Stimulated activated CD4-positive, alpha-beta T cell treated with anti-CD3 and anti-CD28 coated beads, Interleukin-1b, Interleukin-23, amount 100 ng/mL, for 24 hours (primary cell): ENCODE data around the gene ALDOC.
A peak's percentile ranks its signal among the peaks of the same experiment; 100 is the strongest.

ENCODE experiments used
- DNase-seq, 4 experiments: peaks; one replicate each; pipeline ENCODE4 v3.0.0-alpha.2; 2020; ENCODE audit warnings: low read depth in 4 of 4, low spot score in 1 of 4

Gene ALDOC

GRCh38 chr17:28553000-28553505 is 23.6 kb downstream of the ALDOC start:
- DNase-seq, result no peak

- peak; percentile 47 to 72 (median 68) for DNase-seq
Observed at GRCh38 chr17:28552176-28552999, 24.3 kb downstream of the ALDOC start, which contains the start of gene UNC119. TSS of gene UNC119 (minus strand) at chr17:28552624. CDS start at chr17:28552557, 67 bp downstream.

GRCh38 chr17:28551421-28552175 is 25.1 kb downstream of the ALDOC start:
- no peak for DNase-seq

GRCh38 chr17:28550858-28551257 is 25.8 kb downstream of the ALDOC start:
- no peak for DNase-seq

GRCh38 chr17:28549236-28550132 is 27.2 kb downstream of the ALDOC start:
- no peak for DNase-seq

GRCh38 chr17:28548417-28549130 is 28.1 kb downstream of the ALDOC start:
- no peak for DNase-seq

- peak in 2 of 4 experiments; percentile 48 to 69 for DNase-seq
Observed at GRCh38 chr17:28547623-28548416, 28.9 kb downstream of the ALDOC start.

GRCh38 chr17:28547096-28547622 is 29.5 kb downstream of the ALDOC start:
- DNase-seq, result no peak

GRCh38 chr17:28545787-28546415 is 30.8 kb downstream of the ALDOC start:
- no peak for DNase-seq

- no peak for DNase-seq
Observed at GRCh38 chr17:28545141-28545503, 31.6 kb downstream of the ALDOC start.

GRCh38 chr17:28544402-28545140 is 32.1 kb downstream of the ALDOC start:
- DNase-seq, result no peak

- no peak for DNase-seq
Observed at GRCh38 chr17:28541439-28541838, 35.3 kb downstream of the ALDOC start.

- DNase-seq, result no peak
Observed at GRCh38 chr17:28540231-28540630, 36.5 kb downstream of the ALDOC start.

GRCh38 chr17:28538296-28538895 is 38.3 kb downstream of the ALDOC start:
- DNase-seq, result no peak

GRCh38 chr17:28537219-28537610 is 39.5 kb downstream of the ALDOC start:
- no peak for DNase-seq

GRCh38 chr17:28536532-28537218 is 40.0 kb downstream of the ALDOC start:
- DNase-seq, result no peak

- no peak for DNase-seq
Observed at GRCh38 chr17:28534740-28535375, 41.8 kb downstream of the ALDOC start.
